Spleen (tissue), 7 donors: ENCODE data around the gene ACSM6.

Experiments used
- POLR2A ChIP-seq, 3 donors: fragments of 450-650 bp; IDR thresholded peaks; one replicate each; pipeline ENCODE4 v1.5.1; 2017; ENCODE audit warnings: antibody characterized with exemption in 3 of 3, mild to moderate bottlenecking in 1 of 3
- TF ChIP-seq, protein P1 (sequence below), 11 experiments: fragments of 200-600 bp in 7 of 11; fragments of 450-650 bp in 4 of 11; sonication (generic) in 4 of 11; IDR thresholded peaks in 8 of 11; conservative IDR thresholded peaks in 3 of 11; 1 replicate in 7 of 11; 2 replicates in 4 of 11; pipeline versions ENCODE4 v1.4.0 to v1.8.0; 2016 to 2021; ENCODE audit warnings: antibody characterized with exemption in 11 of 11, inconsistent platforms in 4 of 11, mild to moderate bottlenecking in 1 of 11
- donor health status: DM: no; HTN: no; CAD: no; lungs with moderate emphysema.
- donor health status: DM: no; HTN: no; CAD: no.
- donor health status: DM: no; HTN: no; CAD: no.

- no peak for TF ChIP-seq POLR2A (IDR thresholded peaks at IDR 0.05)
- TF ChIP-seq, protein P1, sequence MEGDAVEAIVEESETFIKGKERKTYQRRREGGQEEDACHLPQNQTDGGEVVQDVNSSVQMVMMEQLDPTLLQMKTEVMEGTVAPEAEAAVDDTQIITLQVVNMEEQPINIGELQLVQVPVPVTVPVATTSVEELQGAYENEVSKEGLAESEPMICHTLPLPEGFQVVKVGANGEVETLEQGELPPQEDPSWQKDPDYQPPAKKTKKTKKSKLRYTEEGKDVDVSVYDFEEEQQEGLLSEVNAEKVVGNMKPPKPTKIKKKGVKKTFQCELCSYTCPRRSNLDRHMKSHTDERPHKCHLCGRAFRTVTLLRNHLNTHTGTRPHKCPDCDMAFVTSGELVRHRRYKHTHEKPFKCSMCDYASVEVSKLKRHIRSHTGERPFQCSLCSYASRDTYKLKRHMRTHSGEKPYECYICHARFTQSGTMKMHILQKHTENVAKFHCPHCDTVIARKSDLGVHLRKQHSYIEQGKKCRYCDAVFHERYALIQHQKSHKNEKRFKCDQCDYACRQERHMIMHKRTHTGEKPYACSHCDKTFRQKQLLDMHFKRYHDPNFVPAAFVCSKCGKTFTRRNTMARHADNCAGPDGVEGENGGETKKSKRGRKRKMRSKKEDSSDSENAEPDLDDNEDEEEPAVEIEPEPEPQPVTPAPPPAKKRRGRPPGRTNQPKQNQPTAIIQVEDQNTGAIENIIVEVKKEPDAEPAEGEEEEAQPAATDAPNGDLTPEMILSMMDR (IDR thresholded peaks at IDR 0.05 in 8 of 11, conservative IDR thresholded peaks at IDR 0.05 in 3 of 11): no peak
These were observed 27.1 kb downstream of the ACSM6 start for GRCh38 chr10:95221124-95221523.
